ENCODE data around the gene USP12. TPM values are rescaled to one million over a fixed set of nuclear protein-coding genes. Genes with fewer than 3 reads are reported as not detected.
A peak's percentile ranks its signal among the peaks of the same experiment; 100 is the strongest.

The USP12 gene
- total RNA-seq, 2 donors from 2014 or later, result 22.6 to 40.5 TPM

DNA sequence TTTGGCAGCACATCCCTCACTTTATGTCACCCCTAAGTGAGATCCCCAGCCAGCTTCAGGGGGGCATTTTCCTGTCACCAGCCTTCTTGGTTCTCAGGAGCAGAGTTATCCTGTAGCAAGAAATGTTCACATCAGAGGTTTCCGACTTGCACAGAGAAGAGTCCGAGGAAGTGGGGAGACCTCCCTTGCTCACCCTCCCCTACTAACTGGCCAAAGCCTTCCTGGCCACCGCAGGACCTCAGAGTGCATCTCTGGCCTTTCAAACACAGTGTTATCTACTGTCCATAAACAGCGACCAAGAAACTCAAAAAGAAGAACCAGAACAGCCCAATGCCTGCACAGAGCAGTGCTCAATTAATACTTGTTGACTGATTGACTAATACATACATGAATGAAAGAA, 134.4 kb downstream of the USP12 start:
- peaks cover 0 to 4% of the 10 kb centered on the region in 2 donors for H3K4me1 ChIP-seq (ENCODE audit: control insufficient read depth in 1 of 2, low read depth in 2 of 2)
- H3K4me3 ChIP-seq, result no peak overlapping the region
- no peaks in the 10 kb centered on the region for H3K36me3 ChIP-seq
- no peak for TF ChIP-seq CTCF (IDR thresholded peaks at IDR 0.05)
- H3K9me3 ChIP-seq, result no peaks in the 10 kb centered on the region
- H3K27me3 ChIP-seq (replicated peaks; ENCODE audit: insufficient read depth), result no peaks in the 10 kb centered on the region
- no peak overlapping the region for H3K27ac ChIP-seq
- ATAC-seq (ENCODE audit: insufficient number of reproducible peaks, low FRiP score, low read depth), result no peak
- no peak for DNase-seq (ENCODE audit: low spot score)

DNA sequence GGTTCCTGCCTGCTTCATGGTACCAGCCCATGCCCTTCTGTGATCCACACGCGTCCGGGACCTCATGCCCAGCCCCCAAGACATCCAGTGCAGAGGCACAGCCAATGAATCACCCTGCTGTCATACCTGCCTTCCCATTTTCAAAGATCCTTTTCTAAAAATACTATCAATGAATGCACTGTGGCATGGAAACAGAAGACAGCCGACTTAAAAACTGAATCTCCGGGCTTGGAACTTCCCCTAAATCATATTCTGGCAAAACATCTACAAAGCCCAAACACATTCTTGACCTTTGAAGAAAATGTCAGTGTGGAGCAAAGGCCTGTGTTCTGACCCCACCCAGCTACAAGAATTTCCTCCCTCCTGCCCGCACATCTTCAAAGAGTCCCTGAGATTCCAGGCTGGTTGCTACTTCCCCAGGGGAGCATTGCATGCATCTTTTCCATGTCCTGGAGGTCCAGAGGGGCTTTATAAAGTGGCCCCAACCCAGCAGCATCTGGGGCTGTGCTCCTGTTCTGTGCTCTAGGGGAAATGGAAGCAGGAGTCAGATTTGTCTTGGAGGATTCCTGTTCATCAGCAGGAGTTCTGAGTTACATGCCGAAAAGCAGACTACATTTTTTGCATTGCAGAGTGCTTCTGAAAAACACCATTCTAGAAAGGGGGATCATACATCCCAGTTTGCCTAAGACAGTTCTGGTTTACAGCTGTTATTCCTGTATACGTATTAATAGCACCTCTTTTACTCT, 135.2 kb downstream of the USP12 start:
- H3K4me3 ChIP-seq, result no peak overlapping the region
- H3K9me3 ChIP-seq, result no peaks in the 10 kb centered on the region
- H3K4me1 ChIP-seq (ENCODE audit: control insufficient read depth in 1 of 2, low read depth in 2 of 2), result peaks cover 0 to 4% of the 10 kb centered on the region in 2 donors
- no peaks in the 10 kb centered on the region for H3K36me3 ChIP-seq
- ATAC-seq (ENCODE audit: insufficient number of reproducible peaks, low FRiP score, low read depth), result no peak
- no peak overlapping the region for H3K27ac ChIP-seq
- no peak for TF ChIP-seq CTCF (IDR thresholded peaks at IDR 0.05)
- no peak for DNase-seq (ENCODE audit: low spot score)
- H3K27me3 ChIP-seq (replicated peaks; ENCODE audit: insufficient read depth), result no peaks in the 10 kb centered on the region

DNA sequence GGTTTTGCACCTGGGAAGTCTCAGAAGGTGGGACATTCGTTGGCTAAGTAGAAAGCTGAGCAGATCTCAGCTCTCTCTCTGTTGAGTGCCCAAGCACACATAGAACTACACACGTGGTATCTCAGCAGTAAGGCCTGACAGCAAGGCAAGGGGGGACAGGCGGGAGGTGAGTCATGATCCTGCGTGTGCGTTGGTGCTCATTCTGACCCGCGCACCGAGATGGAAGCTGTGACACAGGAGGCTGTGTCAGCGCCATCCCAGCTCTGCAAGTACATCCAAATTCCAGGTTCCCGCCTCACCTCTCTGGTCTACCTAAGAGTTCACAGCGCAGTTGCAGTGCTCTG, 135.7 kb downstream of the USP12 start:
- Histone ChIP-seq H3K27me3 (replicated peaks; ENCODE audit: insufficient read depth) (no peaks in the 10 kb centered on the region), H3K4me1 (ENCODE audit: control insufficient read depth in 1 of 2, low read depth in 2 of 2) (peaks cover 0 to 4% of the 10 kb centered on the region in 2 donors), H3K27ac (no peak overlapping the region), H3K9me3 (no peaks in the 10 kb centered on the region), H3K36me3 (no peaks in the 10 kb centered on the region), H3K4me3 (no peak overlapping the region)
- no peak for ATAC-seq (ENCODE audit: insufficient number of reproducible peaks, low FRiP score, low read depth)
- DNase-seq (ENCODE audit: low spot score), result no peak
- no peak for TF ChIP-seq CTCF (IDR thresholded peaks at IDR 0.05)

DNA sequence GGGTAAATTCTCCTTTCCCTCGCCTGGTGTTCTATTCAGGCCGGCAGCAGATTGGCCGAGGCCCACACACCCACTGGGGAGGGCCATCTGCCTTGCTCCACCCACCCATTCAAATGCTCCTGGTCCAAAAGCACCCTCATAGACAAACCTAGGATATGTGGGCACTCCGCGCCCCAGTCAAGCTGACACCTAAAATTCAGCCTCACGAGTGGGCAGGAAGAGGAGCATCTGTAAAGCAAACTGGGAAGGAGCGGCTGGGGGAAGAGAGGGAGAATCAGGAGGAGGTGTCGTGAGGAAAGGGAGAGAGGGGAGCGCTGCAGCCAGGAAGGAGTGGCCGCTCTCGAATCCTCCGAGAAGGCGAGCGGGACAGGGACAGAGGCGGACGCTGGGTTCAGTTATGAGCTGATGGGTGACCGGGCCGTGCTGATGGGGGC, 136.9 kb downstream of the USP12 start:
- ATAC-seq (ENCODE audit: insufficient number of reproducible peaks, low FRiP score, low read depth), result no peak
- H3K4me3 ChIP-seq, result peak overlapping the region; percentile 60
- DNase-seq (ENCODE audit: low spot score), result no peak

More for the DNA sequence above, 136.9 kb downstream of the USP12 start:
- H3K27ac ChIP-seq, result no peak overlapping the region
- no peaks in the 10 kb centered on the region for H3K27me3 ChIP-seq (replicated peaks; ENCODE audit: insufficient read depth)
- peaks cover 0 to 4% of the 10 kb centered on the region in 2 donors for H3K4me1 ChIP-seq (ENCODE audit: control insufficient read depth in 1 of 2, low read depth in 2 of 2)
- no peaks in the 10 kb centered on the region for H3K36me3 ChIP-seq
- H3K9me3 ChIP-seq, result no peaks in the 10 kb centered on the region
- no peak for TF ChIP-seq CTCF (IDR thresholded peaks at IDR 0.05)
